ENCODE measurements around the gene SIRPD.

The SIRPD gene

DNA sequence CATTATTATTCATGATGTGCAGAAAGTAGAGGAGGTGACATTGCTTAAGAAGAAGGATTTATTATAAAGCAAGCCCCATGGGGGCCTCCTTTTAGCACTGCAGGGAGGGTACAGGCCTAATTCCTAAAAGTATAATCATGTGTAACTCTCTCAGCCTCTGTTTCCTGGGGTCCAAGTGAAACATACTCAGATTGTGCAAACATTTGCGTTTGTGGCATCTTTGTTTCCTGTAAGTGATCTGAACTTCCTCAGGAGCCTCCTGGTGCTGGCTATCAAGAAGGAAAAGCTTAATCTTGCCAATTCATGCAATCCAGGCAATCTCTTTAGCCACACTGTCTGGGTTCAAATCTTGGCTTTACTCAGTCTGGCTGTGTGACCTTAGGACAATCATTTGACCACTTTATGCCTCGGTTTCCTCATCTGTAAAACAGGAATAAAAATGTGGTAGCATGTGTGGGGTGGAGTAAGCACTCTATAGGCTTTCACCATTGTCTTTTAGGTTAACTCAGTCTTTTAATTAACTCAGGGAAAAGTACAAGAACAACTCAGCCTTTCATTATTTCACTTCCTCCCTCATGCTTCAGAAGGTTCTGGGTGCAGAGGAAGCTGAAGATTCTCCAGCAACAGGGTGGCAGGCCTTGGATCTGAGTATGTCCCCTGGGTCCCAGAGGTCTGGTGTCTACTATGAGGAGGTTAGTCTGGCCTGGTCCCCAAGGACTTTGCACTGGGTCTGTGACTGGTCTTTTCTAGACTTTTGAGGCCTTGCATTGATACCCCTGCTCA lies 65.5 kb downstream of the SIRPD start:
- Mint-ChIP-seq H3K4me3 (no peak overlapping the region), H3K9me3 (no peaks in the 10 kb centered on the region), H3K27ac (no peak overlapping the region), H3K36me3 (no peaks in the 10 kb centered on the region), H3K4me1 (no peaks in the 10 kb centered on the region)
- DNase-seq (ENCODE audit: low spot score in 2 of 2) (no peak), ATAC-seq (no peak)

DNA sequence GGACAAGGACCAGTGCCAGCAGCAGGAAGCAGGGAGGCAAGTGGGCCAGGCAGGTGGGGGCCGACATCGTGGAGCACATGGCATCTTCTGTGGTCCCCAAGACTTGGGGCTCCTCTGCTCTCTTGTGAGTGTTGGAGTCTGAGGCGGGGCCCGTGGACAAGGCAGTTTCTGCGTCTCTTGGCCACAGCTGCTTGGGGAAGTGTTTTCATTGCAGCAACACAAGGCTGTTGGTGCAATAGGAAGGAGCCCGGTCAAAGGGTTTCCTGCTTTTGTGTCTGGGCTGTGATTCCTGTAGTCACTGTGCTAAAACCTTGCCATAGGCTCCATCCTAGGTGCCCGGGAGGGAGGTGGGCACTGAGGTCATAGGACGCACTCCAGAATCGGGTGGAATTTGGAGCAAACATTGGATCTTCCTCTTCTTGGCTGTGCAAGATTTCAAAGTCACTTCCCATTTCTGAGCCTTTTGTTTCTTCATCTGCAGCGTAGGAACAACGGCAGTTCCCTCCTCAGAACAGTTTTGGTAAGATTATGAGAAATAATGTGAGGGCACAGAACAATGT lies 66.1 kb downstream of the SIRPD start, which contains the start of gene SIRPB2:
TSS of gene SIRPB2 (minus strand) at position 140 of the 560 bp plus-strand sequence. CDS start at position 79, 61 bp downstream.
- ATAC-seq (no peak), DNase-seq (ENCODE audit: low spot score in 2 of 2) (no peak)
- no peaks in the 10 kb centered on the region for H3K4me1 Mint-ChIP-seq
- no peak within 1 kb of the TSS for H3K27ac Mint-ChIP-seq
- no peaks in the 10 kb centered on the region for H3K9me3 Mint-ChIP-seq
- H3K36me3 Mint-ChIP-seq, result no peaks in the 10 kb centered on the region
- no peak within 1 kb of the TSS for H3K4me3 Mint-ChIP-seq

DNA sequence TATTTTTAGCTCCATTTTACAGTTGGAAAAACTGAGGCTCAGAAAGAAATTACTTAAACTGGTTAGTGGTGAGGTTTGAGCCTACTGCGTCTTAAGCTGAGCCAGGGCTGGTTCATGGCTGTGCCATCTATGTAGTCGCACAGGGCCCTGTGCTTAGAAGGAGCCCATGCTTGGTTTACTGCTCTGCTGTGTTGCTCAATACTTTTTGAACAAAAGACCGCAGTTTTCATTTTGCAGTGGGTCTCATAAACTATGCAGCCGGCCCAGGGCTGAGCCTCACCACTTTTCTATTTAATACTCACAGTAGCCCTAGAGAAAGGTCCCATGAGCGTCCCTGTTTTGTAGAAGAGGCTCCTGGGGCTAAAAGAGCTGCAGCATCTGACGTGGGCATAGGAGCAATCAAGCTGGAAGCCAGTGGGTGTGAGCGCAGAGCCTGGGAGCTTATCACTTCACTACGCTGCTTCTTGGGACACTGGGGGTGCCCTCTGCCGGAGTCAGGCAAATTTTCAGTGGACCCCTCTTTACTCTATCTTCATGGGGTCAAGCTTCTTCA lies 66.8 kb downstream of the SIRPD start:
- ATAC-seq (no peak), DNase-seq (ENCODE audit: low spot score in 2 of 2) (no peak)
- H3K9me3 Mint-ChIP-seq, result no peaks in the 10 kb centered on the region
- no peaks in the 10 kb centered on the region for H3K4me1 Mint-ChIP-seq
- H3K27ac Mint-ChIP-seq, result no peak overlapping the region
- H3K36me3 Mint-ChIP-seq, result no peaks in the 10 kb centered on the region
- H3K4me3 Mint-ChIP-seq, result no peak overlapping the region

DNA sequence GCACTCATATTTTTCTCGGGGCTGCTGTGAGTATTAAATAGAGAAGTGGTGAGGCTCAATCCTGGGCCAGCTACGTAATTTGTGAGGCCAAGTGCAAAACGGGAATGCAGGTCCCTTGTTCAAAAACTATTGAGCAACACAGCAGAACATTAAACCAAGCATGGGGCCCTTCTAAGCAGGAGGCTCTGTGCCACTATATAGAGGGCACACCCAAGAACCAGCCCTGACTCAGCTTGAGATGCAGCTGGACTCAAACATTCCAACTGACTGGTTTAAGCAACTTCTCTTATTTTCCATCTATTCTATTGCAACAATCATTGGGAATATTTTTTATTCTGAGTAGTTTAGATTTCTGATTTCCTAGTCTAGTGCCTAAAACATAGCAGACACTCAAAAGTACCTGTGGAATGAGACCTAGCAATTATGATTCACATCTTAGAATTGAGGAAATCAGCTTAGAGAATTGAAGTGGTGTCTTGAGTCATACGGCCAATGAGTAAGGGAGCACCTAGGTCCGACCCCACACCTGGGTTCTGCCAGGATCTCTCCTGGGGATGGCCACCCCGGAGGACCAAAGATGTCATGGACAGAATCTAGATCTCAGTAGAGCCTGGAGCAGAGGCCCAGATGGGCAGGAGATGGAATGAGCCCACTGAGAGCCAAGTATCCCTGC lies 67.6 kb downstream of the SIRPD start:
- Mint-ChIP-seq H3K4me1 (no peaks in the 10 kb centered on the region), H3K36me3 (no peaks in the 10 kb centered on the region), H3K27ac (no peak overlapping the region), H3K9me3 (no peaks in the 10 kb centered on the region), H3K4me3 (no peak overlapping the region)
- ATAC-seq (no peak), DNase-seq (ENCODE audit: low spot score in 2 of 2) (no peak)

DNA sequence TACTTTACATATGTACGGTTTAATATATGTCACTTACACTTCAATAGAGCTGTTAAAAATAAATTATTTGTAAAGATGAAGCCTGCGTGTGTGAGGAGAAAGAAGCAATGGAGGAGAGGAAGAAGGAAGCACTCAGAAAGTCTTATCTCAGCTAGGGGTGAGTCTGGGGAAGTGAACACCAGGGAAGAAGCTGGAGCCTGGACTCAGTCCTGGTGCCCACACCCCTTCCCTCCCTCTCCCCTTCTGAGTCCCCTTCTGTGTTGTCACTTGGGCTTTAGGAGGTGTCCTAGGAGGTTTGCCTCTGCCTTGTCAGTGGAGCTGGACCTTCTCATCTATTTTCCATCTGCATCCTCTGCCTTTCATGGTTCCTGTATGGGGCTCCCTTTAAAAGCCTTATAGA lies 68.2 kb downstream of the SIRPD start:
- no peak overlapping the region for H3K4me3 Mint-ChIP-seq
- no peak overlapping the region for H3K27ac Mint-ChIP-seq
- H3K9me3 Mint-ChIP-seq, result no peaks in the 10 kb centered on the region
- no peak for DNase-seq (ENCODE audit: low spot score in 2 of 2)
- no peaks in the 10 kb centered on the region for H3K4me1 Mint-ChIP-seq
- no peaks in the 10 kb centered on the region for H3K36me3 Mint-ChIP-seq
- ATAC-seq, result no peak

DNA sequence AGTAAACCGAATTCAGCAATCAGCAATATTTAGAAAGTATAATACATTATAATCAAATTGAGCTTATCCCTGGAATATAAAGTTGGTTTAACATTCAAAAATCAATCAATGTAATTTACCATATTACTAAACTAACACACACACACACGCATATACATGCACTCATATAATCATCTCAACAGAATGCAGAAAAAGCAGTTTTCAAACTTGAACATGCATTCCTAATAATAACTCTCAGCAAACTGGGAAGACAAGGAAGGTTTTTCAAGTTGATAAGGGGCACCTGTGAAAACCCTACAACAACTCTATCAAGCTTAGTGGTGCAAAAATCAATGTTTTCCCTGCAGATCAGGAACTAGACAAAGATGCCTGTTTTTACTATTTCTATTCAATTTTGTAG lies 70.9 kb downstream of the SIRPD start:
- Mint-ChIP-seq H3K4me3 (no peak overlapping the region), H3K36me3 (no peaks in the 10 kb centered on the region), H3K4me1 (no peaks in the 10 kb centered on the region), H3K27ac (no peak overlapping the region), H3K9me3 (no peaks in the 10 kb centered on the region)
- DNase-seq (ENCODE audit: low spot score in 2 of 2), result no peak
- ATAC-seq, result no peak

DNA sequence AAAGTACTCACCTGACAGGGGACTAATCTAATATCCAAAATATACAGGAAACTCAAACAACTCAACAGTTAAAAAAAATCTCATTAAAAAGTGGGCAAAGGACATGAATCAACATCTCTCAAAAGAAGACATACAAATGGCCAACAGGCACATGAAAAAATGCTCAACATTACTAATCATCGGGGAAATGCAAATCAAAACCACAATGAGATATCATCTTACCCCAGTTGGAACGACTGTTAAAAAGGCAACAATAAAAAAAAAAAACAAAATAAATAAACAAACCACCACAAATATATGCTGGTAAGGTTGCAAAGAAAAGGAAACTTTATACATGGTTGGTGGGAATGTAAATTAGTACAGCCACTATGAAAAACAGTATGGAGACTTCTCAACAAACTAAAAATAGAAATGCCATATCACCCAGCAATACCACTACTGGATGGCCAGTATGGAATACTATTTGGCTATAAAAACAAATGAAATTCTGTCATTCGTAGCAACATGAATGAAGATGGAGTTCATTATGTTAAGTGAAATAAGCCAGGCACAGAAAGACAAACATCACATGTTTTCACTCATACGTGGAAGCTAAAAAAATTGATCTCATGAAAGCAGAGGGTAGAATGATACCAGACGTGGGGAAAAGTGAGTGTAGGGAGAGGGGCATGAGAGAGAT lies 72.9 kb downstream of the SIRPD start:
- H3K36me3 Mint-ChIP-seq, result no peaks in the 10 kb centered on the region
- no peaks in the 10 kb centered on the region for H3K4me1 Mint-ChIP-seq
- H3K27ac Mint-ChIP-seq, result no peak overlapping the region
- ATAC-seq (no peak), DNase-seq (ENCODE audit: low spot score in 2 of 2) (no peak)
- no peak overlapping the region for H3K4me3 Mint-ChIP-seq
- H3K9me3 Mint-ChIP-seq, result no peaks in the 10 kb centered on the region

Measured in stimulated activated effector memory CD8-positive, alpha-beta T cell treated with anti-CD3 and anti-CD28 coated beads, Interleukin-12 subunit alpha, Interleukin-12 subunit beta, amount 100 ng/mL, for 72 hours (primary cell).